HL-60 (cell line): ENCODE data around the gene HPSE2.

ENCODE experiments used
- DNase-seq, 2 experiments: peaks; one replicate each; pipeline ENCODE4 v3.0.0-alpha.2; 2010 to 2020; ENCODE audit warnings: low read depth in 1 of 2, low spot score in 1 of 2
- H3K27ac ChIP-seq: fragments of 250-450 bp; sonication (Bioruptor Pico); replicated peaks from 2 replicates; pipeline ENCODE4 v1.5.1; 2020; ENCODE audit warnings: mild to moderate bottlenecking, moderate library complexity
- H3K27me3 ChIP-seq: fragments of 250-450 bp; sonication (Bioruptor Pico); 2 replicates; pipeline ENCODE4 v1.5.1; 2021; ENCODE audit warnings: mild to moderate bottlenecking, moderate library complexity; ENCODE audit not compliant: insufficient read depth, poor library complexity, severe bottlenecking
- H3K4me3 ChIP-seq: replicated peaks from 2 replicates; pipeline ENCODE4 v1.5.1; 2011; ENCODE audit warnings: mild to moderate bottlenecking, control low read depth, low read length; ENCODE audit not compliant: insufficient read depth
- CTCF ChIP-seq: IDR thresholded peaks from one replicate; pipeline ENCODE4 v1.5.1; 2011; ENCODE audit warnings: low read length, control low read depth, inconsistent platforms; ENCODE audit not compliant: insufficient read depth
- GABPA ChIP-seq: IDR thresholded peaks from 2 replicates; pipeline ENCODE4 v1.6.1; 2012; ENCODE audit warnings: low read depth
- POLR2AphosphoS5 ChIP-seq: IDR thresholded peaks from 2 replicates; pipeline ENCODE4 v1.6.1; 2012; ENCODE audit warnings: low read depth
- REST ChIP-seq: IDR thresholded peaks from 2 replicates; pipeline ENCODE4 v1.6.1; 2012; ENCODE audit warnings: low read depth; ENCODE audit not compliant: insufficient replicate concordance
- SPI1 ChIP-seq: IDR thresholded peaks from 2 replicates; pipeline ENCODE4 v1.6.1; 2012; ENCODE audit warnings: low read depth, mild to moderate bottlenecking, borderline replicate concordance

The HPSE2 gene

GRCh38 chr10:99172128-99172738, 63.4 kb downstream of the HPSE2 start:
- Histone ChIP-seq H3K27ac (no peak overlapping the region), H3K4me3 (no peak overlapping the region), H3K27me3 (no peaks in the 10 kb centered on the region)
- no peak for TF ChIP-seq CTCF
- TF ChIP-seq POLR2AphosphoS5: no peak
- TF ChIP-seq GABPA: no peak
- no peak for TF ChIP-seq REST
- TF ChIP-seq SPI1: no peak
- peak in 1 of 2 experiments; percentile 4 for DNase-seq

- DNase-seq: no peak
- no peak overlapping the region for H3K4me3 ChIP-seq
- TF ChIP-seq REST: no peak
- no peak for TF ChIP-seq POLR2AphosphoS5
- no peak for TF ChIP-seq GABPA
- TF ChIP-seq SPI1: no peak
- TF ChIP-seq CTCF: no peak
- H3K27me3 ChIP-seq: no peaks in the 10 kb centered on the region
- H3K27ac ChIP-seq: no peak overlapping the region
Observed at GRCh38 chr10:99170116-99170675, 65.5 kb downstream of the HPSE2 start.

- Histone ChIP-seq H3K27me3 (no peaks in the 10 kb centered on the region), H3K4me3 (no peak overlapping the region), H3K27ac (no peak overlapping the region)
- TF ChIP-seq POLR2AphosphoS5 (no peak), REST (no peak), CTCF (no peak), SPI1 (no peak)
- DNase-seq: no peak
Observed at GRCh38 chr10:99161165-99161564, 74.5 kb downstream of the HPSE2 start.
